Astrocyte (in vitro differentiated cells and primary cell): ENCODE data around the gene MBD5. TPM values are rescaled to one million over a fixed set of nuclear protein-coding genes. Genes with fewer than 3 reads are reported as not detected.

Experiments used
- DNase-seq: peaks from one replicate; pipeline ENCODE4 v3.0.0-alpha.2; 2010; ENCODE audit warnings: low read depth
- FAIRE-seq: peaks from 2 replicates; lab custom pipeline; 2011; peaks lifted over from hg19 to GRCh38; lab: Jason Lieb, UNC
- H2AFZ ChIP-seq: 2 replicates; pipeline ENCODE4 v1.6.0; 2012; ENCODE audit warnings: low read depth, low read length, inconsistent platforms
- H3K27ac ChIP-seq: 2 replicates; pipeline ENCODE4 v1.5.1; 2011; ENCODE audit warnings: low read depth, low read length, inconsistent platforms
- H3K27me3 ChIP-seq: 2 replicates; pipeline ENCODE4 v1.6.0; 2011; ENCODE audit warnings: low read length, inconsistent platforms; ENCODE audit not compliant: insufficient read depth
- H3K36me3 ChIP-seq: 2 replicates; pipeline ENCODE4 v1.5.1; 2011; ENCODE audit warnings: low read length, inconsistent platforms; ENCODE audit not compliant: insufficient read depth
- H3K4me1 ChIP-seq: 2 replicates; pipeline ENCODE4 v1.5.1; 2011; ENCODE audit warnings: low read length, inconsistent platforms; ENCODE audit not compliant: insufficient read depth
- H3K4me2 ChIP-seq: 2 replicates; pipeline ENCODE4 v1.6.0; 2012; ENCODE audit warnings: low read length, inconsistent platforms
- H3K4me3 ChIP-seq: 2 replicates; pipeline ENCODE4 v1.5.1; 2011; ENCODE audit warnings: low read depth, mild to moderate bottlenecking, low read length, inconsistent platforms; ENCODE audit not compliant: insufficient read depth
- H3K79me2 ChIP-seq: 2 replicates; pipeline ENCODE4 v1.6.0; 2012; ENCODE audit warnings: mild to moderate bottlenecking, low read length, inconsistent platforms; ENCODE audit not compliant: insufficient read depth
- H3K9ac ChIP-seq: 2 replicates; pipeline ENCODE4 v1.6.0; 2012; ENCODE audit warnings: mild to moderate bottlenecking, low read length, inconsistent platforms
- H3K9me3 ChIP-seq: 2 replicates; pipeline ENCODE4 v1.5.1; 2012; ENCODE audit warnings: low read depth, mild to moderate bottlenecking, low read length, inconsistent platforms; ENCODE audit not compliant: insufficient read depth
- H4K20me1 ChIP-seq: 2 replicates; pipeline ENCODE4 v1.6.0; 2012; ENCODE audit warnings: low read length, inconsistent platforms; ENCODE audit not compliant: insufficient read depth
- H3K27ac Mint-ChIP-seq: one replicate; pipeline ENCODE4 v1.8.0; 2021; ENCODE audit warnings: mild to moderate bottlenecking, mixed read lengths; ENCODE audit not compliant: unreplicated experiment
- H3K27me3 Mint-ChIP-seq: one replicate; pipeline ENCODE4 v1.8.0; 2021; ENCODE audit warnings: low read depth, mixed read lengths; ENCODE audit not compliant: unreplicated experiment
- H3K36me3 Mint-ChIP-seq: one replicate; pipeline ENCODE4 v1.8.0; 2021; ENCODE audit warnings: low read depth, mixed read lengths; ENCODE audit not compliant: unreplicated experiment
- H3K4me1 Mint-ChIP-seq: one replicate; pipeline ENCODE4 v1.8.0; 2021; ENCODE audit warnings: low read depth, mixed read lengths; ENCODE audit not compliant: unreplicated experiment
- H3K4me3 Mint-ChIP-seq: one replicate; pipeline ENCODE4 v1.8.0; 2021; ENCODE audit warnings: mild to moderate bottlenecking, moderate library complexity, mixed read lengths; ENCODE audit not compliant: unreplicated experiment
- H3K9me3 Mint-ChIP-seq: one replicate; pipeline ENCODE4 v1.8.0; 2021; ENCODE audit warnings: mild to moderate bottlenecking, mixed read lengths; ENCODE audit not compliant: unreplicated experiment
- EZH2 ChIP-seq: IDR thresholded peaks from 2 replicates; pipeline ENCODE4 v1.6.1; 2012; ENCODE audit warnings: mild to moderate bottlenecking, low read length, inconsistent platforms; ENCODE audit not compliant: insufficient read depth
- total RNA-seq: library from RNA; stranded (reverse); gene quantifications from 2 replicates; pipeline ENCODE4 v1.2.1, GENCODE V29; 2021
- TF ChIP-seq, protein P1 (sequence below): IDR thresholded peaks from 2 replicates; pipeline ENCODE4 v1.5.1; 2011; ENCODE audit warnings: low read depth, mild to moderate bottlenecking, inconsistent platforms, low read length, moderate library complexity; ENCODE audit not compliant: insufficient read depth

Gene MBD5
- total RNA-seq, 1 donor from 2014 or later, result 53.6 TPM

DNA sequence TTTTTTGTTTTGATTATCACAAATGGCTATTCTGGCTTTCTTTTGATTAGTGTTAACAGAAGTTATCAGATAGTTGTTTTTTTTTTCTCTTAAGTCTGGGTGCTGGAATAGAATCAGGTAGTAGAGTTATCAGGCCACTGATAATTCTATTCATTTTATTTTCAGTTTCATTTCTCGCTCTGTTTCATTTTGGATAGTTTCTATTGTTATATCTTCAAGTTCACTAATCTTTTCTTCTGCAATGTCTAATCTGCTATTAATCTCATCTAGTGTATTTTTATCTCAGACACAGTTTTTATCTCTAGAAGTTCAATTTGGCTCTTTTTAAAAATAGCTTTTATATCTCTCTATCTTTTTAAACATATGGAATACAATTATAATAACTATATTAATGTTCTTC lies 381.9 kb downstream of the MBD5 start:
- no peak for DNase-seq
- H3K4me3 ChIP-seq, result no peak overlapping the region
- no peaks in the 10 kb centered on the region for H3K9me3 ChIP-seq
- Mint-ChIP-seq H3K27me3 (no peaks in the 10 kb centered on the region), H3K36me3 (no peaks in the 10 kb centered on the region), H3K27ac (no peak overlapping the region), H3K9me3 (no peaks in the 10 kb centered on the region), H3K4me1 (no peaks in the 10 kb centered on the region), H3K4me3 (no peak overlapping the region)
- no peaks in the 10 kb centered on the region for H3K27me3 ChIP-seq
- no peak overlapping the region for H3K27ac ChIP-seq
- FAIRE-seq, result no peak
- H3K79me2 ChIP-seq, result no peaks in the 10 kb centered on the region
- no peaks in the 10 kb centered on the region for H4K20me1 ChIP-seq
- TF ChIP-seq EZH2, result no peak
- TF ChIP-seq, protein P1, sequence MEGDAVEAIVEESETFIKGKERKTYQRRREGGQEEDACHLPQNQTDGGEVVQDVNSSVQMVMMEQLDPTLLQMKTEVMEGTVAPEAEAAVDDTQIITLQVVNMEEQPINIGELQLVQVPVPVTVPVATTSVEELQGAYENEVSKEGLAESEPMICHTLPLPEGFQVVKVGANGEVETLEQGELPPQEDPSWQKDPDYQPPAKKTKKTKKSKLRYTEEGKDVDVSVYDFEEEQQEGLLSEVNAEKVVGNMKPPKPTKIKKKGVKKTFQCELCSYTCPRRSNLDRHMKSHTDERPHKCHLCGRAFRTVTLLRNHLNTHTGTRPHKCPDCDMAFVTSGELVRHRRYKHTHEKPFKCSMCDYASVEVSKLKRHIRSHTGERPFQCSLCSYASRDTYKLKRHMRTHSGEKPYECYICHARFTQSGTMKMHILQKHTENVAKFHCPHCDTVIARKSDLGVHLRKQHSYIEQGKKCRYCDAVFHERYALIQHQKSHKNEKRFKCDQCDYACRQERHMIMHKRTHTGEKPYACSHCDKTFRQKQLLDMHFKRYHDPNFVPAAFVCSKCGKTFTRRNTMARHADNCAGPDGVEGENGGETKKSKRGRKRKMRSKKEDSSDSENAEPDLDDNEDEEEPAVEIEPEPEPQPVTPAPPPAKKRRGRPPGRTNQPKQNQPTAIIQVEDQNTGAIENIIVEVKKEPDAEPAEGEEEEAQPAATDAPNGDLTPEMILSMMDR, result no peak
- no peak overlapping the region for H3K9ac ChIP-seq
- H3K4me2 ChIP-seq, result no peak overlapping the region
- H3K36me3 ChIP-seq, result no peaks in the 10 kb centered on the region
- H2AFZ ChIP-seq, result no peak overlapping the region
- H3K4me1 ChIP-seq, result no peaks in the 10 kb centered on the region

DNA sequence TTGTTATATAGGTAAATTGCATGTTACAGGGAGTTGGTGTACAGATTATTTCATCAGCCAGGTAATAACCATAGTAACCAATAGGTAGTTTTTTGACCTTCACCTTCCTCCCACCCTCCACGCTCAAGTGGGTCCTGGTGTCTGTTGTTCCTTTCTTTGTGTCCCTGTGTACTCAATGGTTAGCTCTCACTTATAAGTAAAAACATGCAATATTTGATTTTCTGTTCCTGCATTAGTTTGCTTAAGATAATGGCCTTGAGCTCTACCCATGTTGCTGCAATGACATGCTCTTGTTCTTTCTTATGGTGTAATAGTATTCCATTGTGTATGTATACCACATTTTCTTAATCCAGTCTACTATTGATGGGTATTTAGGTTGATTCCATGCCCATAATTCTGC lies 390.0 kb downstream of the MBD5 start:
- Mint-ChIP-seq H3K4me1 (peaks cover 2% of the 10 kb centered on the region), H3K36me3 (no peaks in the 10 kb centered on the region), H3K4me3 (no peak overlapping the region), H3K27me3 (no peaks in the 10 kb centered on the region), H3K27ac (no peak overlapping the region), H3K9me3 (peaks cover 6% of the 10 kb centered on the region)
- FAIRE-seq (no peak), DNase-seq (no peak)
- H3K9ac ChIP-seq, result no peak overlapping the region
- H3K4me1 ChIP-seq, result no peaks in the 10 kb centered on the region
- no peaks in the 10 kb centered on the region for H3K36me3 ChIP-seq
- H3K9me3 ChIP-seq, result no peaks in the 10 kb centered on the region
- no peak overlapping the region for H3K4me3 ChIP-seq
- no peak for TF ChIP-seq EZH2
- TF ChIP-seq, protein P1, result no peak
- no peak overlapping the region for H3K4me2 ChIP-seq
- H3K27ac ChIP-seq, result no peak overlapping the region
- no peaks in the 10 kb centered on the region for H3K27me3 ChIP-seq
- peaks cover 8% of the 10 kb centered on the region for H4K20me1 ChIP-seq
- H2AFZ ChIP-seq, result no peak overlapping the region
- H3K79me2 ChIP-seq, result peaks cover 3% of the 10 kb centered on the region

DNA sequence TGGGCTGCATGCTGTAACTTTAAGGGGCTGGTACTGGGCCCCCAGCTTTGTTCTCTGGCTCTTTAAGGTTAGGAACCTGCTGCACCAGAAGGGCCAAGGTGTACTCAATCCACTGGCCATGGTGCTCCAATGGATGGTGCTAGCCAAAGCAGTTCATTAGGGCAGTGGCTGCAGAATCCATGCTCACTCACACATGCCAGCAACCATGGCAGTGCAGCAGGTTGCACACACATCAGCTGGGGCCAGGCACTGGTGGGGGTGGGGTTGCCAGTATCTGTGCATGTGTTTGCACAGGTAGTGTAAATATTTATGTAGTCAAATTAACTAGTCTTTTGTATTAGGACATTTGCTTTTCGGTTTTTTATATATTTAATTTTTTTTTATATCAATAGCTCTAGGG lies 395.4 kb downstream of the MBD5 start:
- Histone ChIP-seq H3K9me3 (no peaks in the 10 kb centered on the region), H3K79me2 (no peaks in the 10 kb centered on the region), H3K27ac (no peak overlapping the region), H3K4me1 (no peaks in the 10 kb centered on the region), H4K20me1 (peaks cover 5% of the 10 kb centered on the region), H3K36me3 (no peaks in the 10 kb centered on the region), H3K4me2 (no peak overlapping the region), H2AFZ (no peak overlapping the region), H3K27me3 (no peaks in the 10 kb centered on the region), H3K9ac (no peak overlapping the region), H3K4me3 (no peak overlapping the region)
- peaks cover 4% of the 10 kb centered on the region for H3K9me3 Mint-ChIP-seq
- H3K27me3 Mint-ChIP-seq, result no peaks in the 10 kb centered on the region
- DNase-seq, result no peak
- no peak overlapping the region for H3K27ac Mint-ChIP-seq
- no peak overlapping the region for H3K4me3 Mint-ChIP-seq
- no peak for TF ChIP-seq EZH2
- TF ChIP-seq, protein P1, result no peak
- FAIRE-seq, result no peak
- H3K4me1 Mint-ChIP-seq, result peaks cover 2% of the 10 kb centered on the region
- no peaks in the 10 kb centered on the region for H3K36me3 Mint-ChIP-seq
